ENCODE data around the gene DDX41.
"Not testable (repeated sequence)": the region's sequence is repeated elsewhere in the genome, so short reads cannot be mapped to it uniquely, and the experiment has no call there.

The DDX41 gene

DNA sequence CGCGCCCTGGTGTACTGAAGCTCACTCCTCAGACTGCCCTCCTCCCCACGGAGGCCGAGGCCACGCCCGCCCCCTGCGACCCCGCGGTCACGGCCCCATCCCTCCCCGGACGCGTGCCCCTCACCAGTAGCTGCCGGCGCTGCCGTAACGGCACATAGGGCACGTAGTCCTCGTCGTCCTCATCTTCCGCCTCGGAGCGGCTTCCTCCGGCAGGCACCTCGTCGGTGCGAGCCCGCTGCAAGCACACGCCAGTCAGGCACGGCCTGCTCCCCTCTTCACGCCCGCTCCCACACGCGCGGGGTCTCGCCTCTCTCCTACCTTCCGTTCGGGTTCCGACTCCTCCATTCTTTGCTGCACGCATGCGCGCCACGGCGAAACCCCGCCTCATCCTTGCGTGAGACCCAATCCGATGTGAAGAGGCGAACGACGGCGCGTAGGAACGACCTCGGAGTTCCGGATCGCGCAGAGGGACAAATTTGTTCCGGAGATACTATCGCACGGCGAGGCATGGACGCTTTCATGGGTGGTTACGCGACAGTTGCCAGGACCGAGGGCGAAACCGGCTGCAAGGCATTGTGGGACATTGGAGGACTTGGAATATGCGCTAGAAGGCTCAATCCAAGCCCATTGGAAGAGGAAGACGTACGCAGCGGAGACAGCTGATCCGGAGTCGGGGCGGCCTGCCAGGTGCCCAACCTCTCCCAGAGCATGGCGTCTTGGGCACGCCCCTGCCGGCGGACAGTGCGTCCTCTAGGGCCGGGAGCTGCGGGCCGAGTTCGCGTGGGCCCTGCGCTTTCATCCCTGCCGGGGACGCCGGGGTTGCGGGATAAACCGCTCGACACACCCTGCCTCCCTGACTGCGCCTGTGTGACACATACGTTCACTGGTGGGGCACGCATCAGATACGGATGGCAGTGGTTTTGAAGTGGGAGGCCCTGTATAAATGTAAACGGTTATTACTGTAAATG lies at the start of gene DDX41:
TSS of gene DDX41 (minus strand) at position 361 of the 968 bp plus-strand sequence. CDS start at position 345, 16 bp downstream.
- TF ChIP-seq, protein P1, sequence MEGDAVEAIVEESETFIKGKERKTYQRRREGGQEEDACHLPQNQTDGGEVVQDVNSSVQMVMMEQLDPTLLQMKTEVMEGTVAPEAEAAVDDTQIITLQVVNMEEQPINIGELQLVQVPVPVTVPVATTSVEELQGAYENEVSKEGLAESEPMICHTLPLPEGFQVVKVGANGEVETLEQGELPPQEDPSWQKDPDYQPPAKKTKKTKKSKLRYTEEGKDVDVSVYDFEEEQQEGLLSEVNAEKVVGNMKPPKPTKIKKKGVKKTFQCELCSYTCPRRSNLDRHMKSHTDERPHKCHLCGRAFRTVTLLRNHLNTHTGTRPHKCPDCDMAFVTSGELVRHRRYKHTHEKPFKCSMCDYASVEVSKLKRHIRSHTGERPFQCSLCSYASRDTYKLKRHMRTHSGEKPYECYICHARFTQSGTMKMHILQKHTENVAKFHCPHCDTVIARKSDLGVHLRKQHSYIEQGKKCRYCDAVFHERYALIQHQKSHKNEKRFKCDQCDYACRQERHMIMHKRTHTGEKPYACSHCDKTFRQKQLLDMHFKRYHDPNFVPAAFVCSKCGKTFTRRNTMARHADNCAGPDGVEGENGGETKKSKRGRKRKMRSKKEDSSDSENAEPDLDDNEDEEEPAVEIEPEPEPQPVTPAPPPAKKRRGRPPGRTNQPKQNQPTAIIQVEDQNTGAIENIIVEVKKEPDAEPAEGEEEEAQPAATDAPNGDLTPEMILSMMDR (IDR thresholded peaks at IDR 0.05), result no peak

DNA sequence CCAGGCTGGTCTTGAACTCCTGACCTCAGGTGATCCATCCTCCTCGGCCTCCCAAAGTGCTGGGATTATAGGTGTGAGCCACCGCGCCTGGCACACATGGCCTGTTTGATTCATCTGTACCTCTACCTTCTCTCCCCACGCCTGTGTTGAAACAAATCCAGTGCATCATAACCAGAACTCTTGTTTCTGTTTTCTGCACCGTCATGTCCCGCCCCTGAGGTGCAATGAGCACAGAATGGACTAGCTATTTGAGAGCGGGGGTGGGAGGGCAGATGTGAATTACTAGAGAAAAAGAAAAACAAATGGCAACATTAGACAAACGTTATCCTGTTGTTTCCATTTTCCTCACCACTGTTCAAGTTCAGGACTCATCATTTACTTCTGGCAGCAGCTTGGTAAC lies 48.3 kb upstream of the DDX41 start:
- TF ChIP-seq, protein P1 (IDR thresholded peaks at IDR 0.05), result no peak
- DNase-seq (ENCODE audit: low spot score), result no peak
- no peak overlapping the region for H3K27ac ChIP-seq
- H3K4me3 ChIP-seq, result no peak overlapping the region

More for the DNA sequence above, at the start of gene DDX41:
- Histone ChIP-seq H3K4me3 (peak within 1 kb of the TSS; percentile 100), H3K27ac (peak within 1 kb of the TSS; percentile 63 to 96)
- DNase-seq (ENCODE audit: low spot score), result peak; percentile 99

DNA sequence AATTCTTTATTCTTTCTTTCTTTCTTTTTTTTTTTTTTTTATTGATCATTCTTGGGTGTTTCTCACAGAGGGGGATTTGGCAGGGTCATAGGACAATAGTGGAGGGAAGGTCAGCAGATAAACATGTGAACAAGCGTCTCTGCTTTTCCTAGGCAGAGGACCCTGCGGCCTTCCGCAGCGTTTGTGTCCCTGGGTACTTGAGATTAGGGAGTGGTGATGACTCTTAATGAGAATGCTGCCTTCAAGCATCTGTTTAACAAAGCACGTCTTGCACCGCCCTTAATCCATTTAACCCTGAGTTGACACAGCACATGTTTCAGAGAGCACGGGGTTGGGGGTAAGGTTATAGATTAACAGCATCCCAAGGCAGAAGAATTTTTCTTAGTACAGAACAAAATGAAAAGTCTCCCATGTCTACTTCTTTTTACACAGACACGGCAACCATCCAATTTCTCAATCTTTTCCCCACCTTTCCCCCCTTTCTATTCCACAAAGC lies 42.7 kb upstream of the DDX41 start:
- H3K4me3 ChIP-seq; DNase-seq (ENCODE audit: low spot score); H3K27ac ChIP-seq: not testable (repeated sequence)

DNA sequence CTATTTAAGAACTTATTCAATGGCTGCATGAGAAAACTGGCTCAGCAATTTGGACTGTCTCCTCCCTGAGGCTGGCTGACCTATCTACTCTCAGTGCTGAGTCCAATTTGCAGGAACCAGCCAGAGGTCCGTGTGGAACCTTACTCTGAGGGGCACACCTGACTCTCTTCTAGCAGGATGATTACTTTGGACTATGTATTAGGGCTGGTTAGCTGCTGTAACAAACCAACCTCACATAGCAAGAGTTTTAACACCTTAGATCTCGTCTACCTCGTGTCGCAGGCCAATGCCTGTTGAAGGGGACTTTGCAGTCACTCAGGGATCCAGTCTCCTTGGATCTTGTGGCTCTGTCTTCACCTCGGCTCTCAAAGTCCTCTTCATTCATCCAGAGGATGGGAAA lies 41.0 kb upstream of the DDX41 start:
- H3K4me3 ChIP-seq, result no peak overlapping the region
- DNase-seq (ENCODE audit: low spot score), result no peak
- TF ChIP-seq, protein P1 (IDR thresholded peaks at IDR 0.05), result no peak
- no peak overlapping the region for H3K27ac ChIP-seq

DNA sequence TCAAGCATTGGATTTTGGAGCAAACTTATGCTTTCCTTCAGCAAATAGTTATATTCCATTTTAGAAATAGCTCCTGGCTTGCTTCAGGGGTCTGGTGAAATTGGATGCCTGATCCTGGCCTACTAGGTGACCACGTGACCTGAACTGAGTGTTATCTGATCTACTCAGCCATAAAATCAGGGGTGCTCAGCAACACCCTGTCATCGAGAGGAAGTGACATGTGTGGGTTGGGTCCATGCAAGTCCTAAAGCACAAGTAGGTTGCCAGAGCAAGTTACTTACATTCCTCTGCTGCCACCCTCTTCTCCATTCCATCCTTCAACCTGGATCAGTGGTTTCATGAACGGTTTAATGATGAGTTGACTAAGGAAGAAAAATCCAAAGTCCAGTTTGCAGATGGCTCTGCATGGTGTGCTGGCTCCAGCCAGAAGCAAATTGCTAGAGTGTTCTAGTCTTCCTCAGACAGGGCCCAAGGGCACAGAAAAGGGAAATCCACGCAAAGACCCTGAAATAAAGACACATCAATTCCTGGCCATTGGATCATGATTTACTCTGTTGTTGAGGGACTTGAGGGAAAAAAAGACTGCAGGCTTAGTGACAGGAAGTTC lies 40.4 kb upstream of the DDX41 start:
- TF ChIP-seq, protein P1 (IDR thresholded peaks at IDR 0.05), result no peak
- no peak for DNase-seq (ENCODE audit: low spot score)
- no peak overlapping the region for H3K27ac ChIP-seq
- H3K4me3 ChIP-seq, result no peak overlapping the region

DNA sequence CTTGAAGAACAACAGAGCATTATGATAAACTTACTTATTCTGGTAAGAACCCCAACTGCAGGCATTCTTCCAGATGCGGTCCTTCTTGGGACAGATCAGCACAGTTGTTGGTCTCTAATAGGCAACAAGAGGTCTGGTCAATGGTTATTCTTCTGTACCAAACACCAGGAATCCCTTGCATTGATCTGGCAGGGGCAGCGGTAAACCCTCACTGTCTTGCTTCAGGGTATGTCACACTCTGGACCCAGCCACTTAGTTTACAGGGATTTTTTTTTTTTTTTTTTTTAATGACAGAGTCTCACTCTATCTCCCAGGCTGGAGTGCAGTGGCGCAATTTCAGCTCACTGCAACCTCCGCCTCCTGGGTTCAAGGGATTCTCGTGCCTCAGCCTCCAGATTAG lies 38.9 kb upstream of the DDX41 start:
- DNase-seq (ENCODE audit: low spot score), result no peak
- no peak overlapping the region for H3K27ac ChIP-seq
- TF ChIP-seq, protein P1 (IDR thresholded peaks at IDR 0.05), result no peak
- H3K4me3 ChIP-seq, result no peak overlapping the region

DNA sequence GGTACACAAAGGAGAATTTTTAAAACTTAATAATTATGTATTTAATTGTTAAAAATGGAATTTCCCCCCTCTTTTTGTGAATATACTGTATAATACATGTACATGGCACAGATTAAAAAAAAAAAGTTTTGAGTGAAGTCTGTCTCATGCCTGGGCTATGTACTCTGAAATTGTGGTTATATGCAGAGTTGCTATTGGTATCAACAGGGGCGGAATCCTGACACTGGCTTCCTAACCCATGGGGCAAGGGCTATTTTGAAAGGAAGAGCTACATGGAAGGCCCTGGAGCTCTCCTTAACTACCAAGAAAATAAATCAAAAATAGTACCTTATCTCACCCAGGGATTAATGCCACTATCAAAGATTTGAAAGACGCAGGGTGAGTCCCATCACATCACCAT lies 38.5 kb upstream of the DDX41 start:
- Histone ChIP-seq H3K4me3 (no peak overlapping the region), H3K27ac (no peak overlapping the region)
- TF ChIP-seq, protein P1 (IDR thresholded peaks at IDR 0.05), result no peak
- DNase-seq (ENCODE audit: low spot score), result no peak

Measured in coronary artery (tissue), 2 donors.